Measurements from ENCODE around the gene RFPL3.

DNA sequence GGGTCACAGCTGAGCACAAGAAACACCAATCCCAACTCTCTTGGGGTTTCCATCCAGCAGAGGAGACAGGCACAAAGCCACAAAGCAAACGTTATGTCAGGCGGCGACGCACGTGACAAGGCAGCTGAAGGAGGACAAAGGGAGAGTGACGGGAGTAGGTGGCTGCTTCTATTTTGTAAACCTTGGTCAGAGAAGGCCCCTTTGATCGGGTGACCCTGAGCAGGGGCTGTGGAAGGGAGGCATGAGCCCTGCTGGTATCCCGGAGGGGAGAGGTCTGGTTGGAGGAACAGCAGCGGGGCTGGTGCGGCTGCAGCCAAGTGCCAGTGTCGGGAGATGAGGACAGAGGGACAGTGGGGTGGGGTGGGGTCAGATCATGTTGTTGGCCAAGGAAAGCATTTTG, 17.3 kb upstream of the RFPL3 start:
- TF ChIP-seq, protein P1, sequence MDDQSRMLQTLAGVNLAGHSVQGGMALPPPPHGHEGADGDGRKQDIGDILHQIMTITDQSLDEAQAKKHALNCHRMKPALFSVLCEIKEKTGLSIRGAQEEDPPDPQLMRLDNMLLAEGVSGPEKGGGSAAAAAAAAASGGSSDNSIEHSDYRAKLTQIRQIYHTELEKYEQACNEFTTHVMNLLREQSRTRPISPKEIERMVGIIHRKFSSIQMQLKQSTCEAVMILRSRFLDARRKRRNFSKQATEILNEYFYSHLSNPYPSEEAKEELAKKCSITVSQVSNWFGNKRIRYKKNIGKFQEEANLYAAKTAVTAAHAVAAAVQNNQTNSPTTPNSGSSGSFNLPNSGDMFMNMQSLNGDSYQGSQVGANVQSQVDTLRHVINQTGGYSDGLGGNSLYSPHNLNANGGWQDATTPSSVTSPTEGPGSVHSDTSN (IDR thresholded peaks at IDR 0.05; ENCODE audit: insufficient replicate concordance, low read depth, low read length), result no peak
- TF ChIP-seq IRF4 (IDR thresholded peaks at IDR 0.05; ENCODE audit: low read depth, low read length) (no peak), ZNF24 (IDR thresholded peaks at IDR 0.05) (no peak), GATAD2B (conservative IDR thresholded peaks at IDR 0.05; ENCODE audit: low read depth) (no peak), POLR2AphosphoS5 (IDR thresholded peaks at IDR 0.05; ENCODE audit: low read length) (no peak)
- TF ChIP-seq, protein P2, sequence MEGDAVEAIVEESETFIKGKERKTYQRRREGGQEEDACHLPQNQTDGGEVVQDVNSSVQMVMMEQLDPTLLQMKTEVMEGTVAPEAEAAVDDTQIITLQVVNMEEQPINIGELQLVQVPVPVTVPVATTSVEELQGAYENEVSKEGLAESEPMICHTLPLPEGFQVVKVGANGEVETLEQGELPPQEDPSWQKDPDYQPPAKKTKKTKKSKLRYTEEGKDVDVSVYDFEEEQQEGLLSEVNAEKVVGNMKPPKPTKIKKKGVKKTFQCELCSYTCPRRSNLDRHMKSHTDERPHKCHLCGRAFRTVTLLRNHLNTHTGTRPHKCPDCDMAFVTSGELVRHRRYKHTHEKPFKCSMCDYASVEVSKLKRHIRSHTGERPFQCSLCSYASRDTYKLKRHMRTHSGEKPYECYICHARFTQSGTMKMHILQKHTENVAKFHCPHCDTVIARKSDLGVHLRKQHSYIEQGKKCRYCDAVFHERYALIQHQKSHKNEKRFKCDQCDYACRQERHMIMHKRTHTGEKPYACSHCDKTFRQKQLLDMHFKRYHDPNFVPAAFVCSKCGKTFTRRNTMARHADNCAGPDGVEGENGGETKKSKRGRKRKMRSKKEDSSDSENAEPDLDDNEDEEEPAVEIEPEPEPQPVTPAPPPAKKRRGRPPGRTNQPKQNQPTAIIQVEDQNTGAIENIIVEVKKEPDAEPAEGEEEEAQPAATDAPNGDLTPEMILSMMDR (IDR thresholded peaks at IDR 0.05 in 2 of 3, conservative IDR thresholded peaks at IDR 0.05 in 1 of 3; ENCODE audit: control insufficient read depth in 2 of 3, extremely low read depth in 1 of 3, insufficient read depth in 1 of 3, low read depth in 3 of 3, low read length in 3 of 3), result no peak

Data from GM12878 (cell line).